Dedifferentiated amniotic fluid mesenchymal stem cell (primary cell): ENCODE results near the gene EXOC4.

Experiments used
- DNase-seq: peaks from one replicate; pipeline ENCODE4 v3.0.0-alpha.2; 2016; ENCODE audit errors: extremely low spot score

EXOC4 gene

GRCh38 chr7:133428876-133429275 lies 176.0 kb downstream of the EXOC4 start:
- no peak for DNase-seq

GRCh38 chr7:133429371-133429770 lies 176.5 kb downstream of the EXOC4 start:
- DNase-seq: no peak

GRCh38 chr7:133431134-133431724 lies 178.4 kb downstream of the EXOC4 start:
- no peak for DNase-seq

- no peak for DNase-seq
Observed at GRCh38 chr7:133433165-133433812, 180.4 kb downstream of the EXOC4 start.

- DNase-seq: peak; percentile 77
Observed at GRCh38 chr7:133434246-133434865, 181.5 kb downstream of the EXOC4 start.

GRCh38 chr7:133436014-133436428 lies 183.1 kb downstream of the EXOC4 start:
- DNase-seq: peak; percentile 97

GRCh38 chr7:133437544-133437943 lies 184.7 kb downstream of the EXOC4 start:
- no peak for DNase-seq

- no peak for DNase-seq
Observed at GRCh38 chr7:133442818-133443217, 189.9 kb downstream of the EXOC4 start.

GRCh38 chr7:133445617-133446016 lies 192.7 kb downstream of the EXOC4 start:
- no peak for DNase-seq

GRCh38 chr7:133448012-133448411 lies 195.1 kb downstream of the EXOC4 start:
- DNase-seq: no peak

- DNase-seq: no peak
Observed at GRCh38 chr7:133452577-133452976, 199.7 kb downstream of the EXOC4 start.

- no peak for DNase-seq
Observed at GRCh38 chr7:133458688-133459087, 205.8 kb downstream of the EXOC4 start.

GRCh38 chr7:133461421-133461820 lies 208.5 kb downstream of the EXOC4 start:
- no peak for DNase-seq

GRCh38 chr7:133475655-133476054 lies 222.8 kb downstream of the EXOC4 start:
- no peak for DNase-seq

GRCh38 chr7:133477791-133478190 lies 224.9 kb downstream of the EXOC4 start:
- DNase-seq: no peak

GRCh38 chr7:133478591-133479135 lies 225.8 kb downstream of the EXOC4 start:
- no peak for DNase-seq

GRCh38 chr7:133479456-133480065 lies 226.7 kb downstream of the EXOC4 start:
- DNase-seq: no peak

- no peak for DNase-seq
Observed at GRCh38 chr7:133480868-133481267, 228.0 kb downstream of the EXOC4 start.

- DNase-seq: peak; percentile 20
Observed at GRCh38 chr7:133481676-133482075, 228.8 kb downstream of the EXOC4 start.

- DNase-seq: no peak
Observed at GRCh38 chr7:133482599-133482998, 229.7 kb downstream of the EXOC4 start.

- no peak for DNase-seq
Observed at GRCh38 chr7:133484086-133484485, 231.2 kb downstream of the EXOC4 start.

GRCh38 chr7:133489906-133490305 lies 237.0 kb downstream of the EXOC4 start:
- no peak for DNase-seq
